CD8-positive, alpha-beta memory T cell (primary cell): Measurements from ENCODE around the gene RNF115. TPM values are rescaled to one million over a fixed set of nuclear protein-coding genes. Genes with fewer than 3 reads are reported as not detected.

Experiments used
- CTCF ChIA-PET: fragments of 350-600 bp; sonication (Branson Sonifier 250); formaldehyde crosslinking; loops from one replicate; lab custom pipeline; 2021; ENCODE audit warnings: antibody characterized with exemption; lab: Charles Lee
- POLR2A ChIA-PET: fragments of 350-600 bp; sonication (Branson Sonifier 250); formaldehyde crosslinking; loops from one replicate; lab custom pipeline; 2021; ENCODE audit warnings: antibody characterized with exemption; lab: Charles Lee
- DNase-seq, 5 donors: peaks; one replicate each; pipeline versions ENCODE4 v3.0.0 to v3.0.0-alpha.2; 2020 to 2022; ENCODE audit warnings: mixed read lengths in 1 of 5
- H3K27ac ChIP-seq: one replicate; pipeline ENCODE4 v1.7.0; 2013; ENCODE audit warnings: low read depth, mild to moderate bottlenecking, low read length, moderate library complexity
- H3K27me3 ChIP-seq: 2 replicates; pipeline ENCODE4 v1.7.0; 2013; ENCODE audit warnings: low read length, mild to moderate bottlenecking; ENCODE audit not compliant: insufficient read depth, poor library complexity, severe bottlenecking
- H3K36me3 ChIP-seq: 2 replicates; pipeline ENCODE4 v1.7.0; 2013; ENCODE audit warnings: mild to moderate bottlenecking, low read length, moderate library complexity; ENCODE audit not compliant: insufficient read depth
- H3K4me1 ChIP-seq: 2 replicates; pipeline ENCODE4 v1.7.0; 2013; ENCODE audit warnings: mild to moderate bottlenecking, low read length, moderate library complexity; ENCODE audit not compliant: insufficient read depth
- H3K4me3 ChIP-seq: 2 replicates; pipeline ENCODE4 v1.7.0; 2013; ENCODE audit warnings: mild to moderate bottlenecking, low read length
- H3K9me3 ChIP-seq: 2 replicates; pipeline ENCODE4 v1.7.0; 2013; ENCODE audit warnings: mild to moderate bottlenecking, low read length
- H3K27ac Mint-ChIP-seq, 8 donors: one replicate each; pipeline ENCODE4 v1.8.0; 2020 to 2021; ENCODE audit warnings: mixed read lengths in 8 of 8, mild to moderate bottlenecking in 6 of 8, inconsistent platforms in 3 of 8, moderate library complexity in 3 of 8
- H3K27me3 Mint-ChIP-seq, 2 donors: one replicate each; pipeline ENCODE4 v1.8.0; 2020 to 2021; ENCODE audit warnings: mixed read lengths in 2 of 2, mild to moderate bottlenecking in 1 of 2, moderate library complexity in 1 of 2
- H3K36me3 Mint-ChIP-seq, 3 donors: one replicate each; pipeline ENCODE4 v1.8.0; 2020 to 2021; ENCODE audit warnings: mixed read lengths in 3 of 3, inconsistent platforms in 1 of 3, mild to moderate bottlenecking in 1 of 3
- H3K4me1 Mint-ChIP-seq, 3 donors: one replicate each; pipeline ENCODE4 v1.8.0; 2020 to 2021; ENCODE audit warnings: mixed read lengths in 3 of 3, inconsistent platforms in 1 of 3, mild to moderate bottlenecking in 1 of 3
- H3K4me3 Mint-ChIP-seq, 7 donors: one replicate each; pipeline ENCODE4 v1.8.0; 2020 to 2021; ENCODE audit warnings: mixed read lengths in 7 of 7, mild to moderate bottlenecking in 6 of 7, moderate library complexity in 4 of 7, inconsistent platforms in 2 of 7
- H3K9me3 Mint-ChIP-seq, 5 donors: one replicate each; pipeline ENCODE4 v1.8.0; 2020 to 2022; ENCODE audit warnings: mixed read lengths in 5 of 5, mild to moderate bottlenecking in 3 of 5, moderate library complexity in 2 of 5, inconsistent platforms in 1 of 5
- polyA plus RNA-seq: library from polyadenylated mRNA; unstranded; fragments of 300-500 nt; fragmentation: Illumina TruSeq; gene quantifications from one replicate; pipeline ENCODE4 v1.2.3, GENCODE V29; 2021
- total RNA-seq, 2 experiments: library from RNA; stranded (reverse); gene quantifications; one replicate each; pipeline ENCODE4 v1.2.3, GENCODE V29; 2021

The RNF115 gene
- total and polyA plus RNA-seq, 3 experiments from 2014 or later = 9.1 to 17.8 (median 16.9) TPM

DNA sequence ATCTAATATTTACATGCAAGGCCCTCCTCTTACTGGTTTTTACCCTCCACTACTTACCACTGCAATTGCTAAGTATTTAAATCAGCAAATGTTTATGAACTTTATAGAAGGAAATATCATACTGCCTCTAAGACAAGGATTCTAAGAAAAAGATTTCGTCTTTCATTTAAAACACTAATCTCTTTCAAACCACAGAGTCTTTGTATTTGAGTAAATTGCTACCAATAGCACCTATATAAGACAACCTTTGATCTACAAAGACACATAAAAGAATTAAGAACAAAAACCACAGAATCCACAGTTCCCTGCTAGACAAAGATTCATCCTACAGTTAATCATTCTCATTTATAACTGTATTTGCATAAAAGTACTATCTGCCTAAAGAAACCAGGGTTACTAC, 37.6 kb downstream of the RNF115 start:
- no peak overlapping the region for H3K4me3 Mint-ChIP-seq
- H3K27me3 Mint-ChIP-seq = no peaks in the 10 kb centered on the region
- peak overlapping the region in 3 of 8 donors; percentile 5 to 50 (median 25) for H3K27ac Mint-ChIP-seq
- peaks cover 17% of the 10 kb centered on the region for H3K4me1 ChIP-seq
- H3K36me3 Mint-ChIP-seq = peaks cover 3 to 45% (median 14%) of the 10 kb centered on the region in 3 donors
- H3K27me3 ChIP-seq = no peaks in the 10 kb centered on the region
- no peaks in the 10 kb centered on the region for H3K9me3 ChIP-seq
- H3K4me3 ChIP-seq = no peak overlapping the region
- DNase-seq = no peak
- POLR2A ChIA-PET = no interaction called here
- H3K27ac ChIP-seq = no peak overlapping the region
- H3K4me1 Mint-ChIP-seq = peaks cover 20 to 31% (median 26%) of the 10 kb centered on the region in 3 donors
- no peaks in the 10 kb centered on the region for H3K36me3 ChIP-seq
- CTCF ChIA-PET = no interaction called here
- no peaks in the 10 kb centered on the region for H3K9me3 Mint-ChIP-seq

DNA sequence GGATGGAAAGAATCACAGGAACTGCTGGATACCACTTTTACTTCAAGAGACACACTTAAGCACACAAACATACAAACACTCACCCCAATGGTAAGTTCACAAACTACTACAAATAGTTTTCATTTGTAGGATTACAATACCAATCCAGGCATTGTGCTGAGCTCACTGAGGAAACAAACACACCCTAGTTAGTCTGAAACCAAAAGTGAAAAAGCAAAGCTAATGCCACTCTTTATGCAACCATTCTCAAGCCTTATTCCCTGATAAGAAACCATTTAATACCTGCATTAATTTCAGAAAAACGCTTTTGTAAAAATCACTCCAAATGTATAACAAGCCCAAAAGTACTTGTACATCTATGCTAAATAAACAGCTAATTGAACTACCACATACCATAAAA, 38.3 kb downstream of the RNF115 start:
- Mint-ChIP-seq H3K27me3 (no peaks in the 10 kb centered on the region), H3K36me3 (peaks cover 3 to 51% (median 20%) of the 10 kb centered on the region in 3 donors), H3K4me3 (no peak overlapping the region), H3K4me1 (peaks cover 20 to 31% (median 26%) of the 10 kb centered on the region in 3 donors), H3K9me3 (no peaks in the 10 kb centered on the region), H3K27ac (peak overlapping the region in 2 of 8 donors; percentile 3 to 25)
- Histone ChIP-seq H3K36me3 (no peaks in the 10 kb centered on the region), H3K27me3 (no peaks in the 10 kb centered on the region), H3K27ac (no peak overlapping the region), H3K9me3 (no peaks in the 10 kb centered on the region), H3K4me3 (no peak overlapping the region), H3K4me1 (peaks cover 17% of the 10 kb centered on the region)
- ChIA-PET POLR2A (no interaction called here), CTCF (no interaction called here)
- DNase-seq = no peak

DNA sequence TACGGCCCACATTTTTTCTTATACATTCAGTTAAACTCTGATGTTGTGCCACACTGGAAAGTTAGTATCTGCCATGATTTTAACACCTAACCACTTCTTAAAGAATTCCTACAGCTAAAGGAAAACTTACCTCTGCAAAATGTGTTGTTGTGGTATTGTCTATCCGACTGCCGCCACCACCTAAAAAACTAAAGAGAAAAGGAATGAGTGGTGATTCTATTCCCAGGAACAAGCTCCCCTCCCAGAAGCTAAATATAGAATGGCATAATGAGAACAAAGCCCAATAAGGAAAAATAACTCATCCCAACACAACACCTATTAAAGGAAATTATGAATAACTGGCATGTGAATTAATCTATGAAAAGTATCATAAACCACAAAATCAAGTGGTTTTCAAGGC, 39.5 kb downstream of the RNF115 start:
- Histone ChIP-seq H3K27ac (no peak overlapping the region), H3K9me3 (no peaks in the 10 kb centered on the region), H3K27me3 (no peaks in the 10 kb centered on the region), H3K4me3 (no peak overlapping the region), H3K4me1 (peaks cover 17% of the 10 kb centered on the region), H3K36me3 (no peaks in the 10 kb centered on the region)
- Mint-ChIP-seq H3K27me3 (no peaks in the 10 kb centered on the region), H3K4me3 (no peak overlapping the region), H3K27ac (no peak overlapping the region), H3K9me3 (no peaks in the 10 kb centered on the region), H3K4me1 (peaks cover 20 to 31% (median 26%) of the 10 kb centered on the region in 3 donors), H3K36me3 (peaks cover 3 to 54% (median 20%) of the 10 kb centered on the region in 3 donors)
- ChIA-PET POLR2A (interaction anchor here (0.6 kb wide), 1 partner anchor 14 kb away, joined by 5 read pairs; no protein-coding TSS in a partner anchor), CTCF (no interaction called here)
- no peak for DNase-seq

DNA sequence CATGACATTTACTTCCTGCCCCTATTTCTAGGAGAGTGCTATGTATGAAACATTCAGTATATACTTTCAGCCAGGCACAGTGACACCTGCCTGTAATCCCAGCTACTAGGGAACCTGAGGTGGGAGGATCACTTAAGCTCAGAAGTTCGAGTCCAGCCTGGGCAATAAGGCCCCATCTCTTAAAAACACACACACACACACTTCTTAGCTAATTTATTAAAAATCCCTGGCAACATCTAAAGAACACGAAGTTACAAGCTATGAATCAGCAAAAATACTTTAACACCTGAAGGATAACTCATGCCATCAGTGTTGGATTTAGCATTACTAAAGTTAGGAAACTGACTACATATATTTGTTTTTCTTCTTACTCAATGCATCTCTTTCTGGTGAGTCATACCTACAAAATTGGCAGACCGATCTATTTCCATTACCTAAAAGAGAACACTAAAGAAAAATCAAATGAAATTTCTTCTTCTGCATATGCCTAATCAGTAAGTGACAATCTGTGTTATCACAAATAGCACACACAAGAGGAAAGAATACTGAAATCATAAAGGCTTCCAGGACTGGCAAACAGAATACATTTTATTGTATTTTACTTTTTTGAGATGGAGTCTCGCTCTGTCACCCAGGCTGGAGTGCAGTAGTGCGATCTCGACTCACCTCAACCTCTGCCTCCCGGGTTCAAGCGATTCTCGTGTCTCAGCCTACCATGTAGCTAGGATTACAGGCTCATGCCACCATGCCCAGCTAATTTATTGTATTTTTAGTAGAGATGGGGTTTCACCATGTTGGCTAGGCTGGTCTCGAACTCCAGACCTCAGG, 41.4 kb downstream of the RNF115 start:
- H3K27ac ChIP-seq = no peak overlapping the region
- ChIA-PET CTCF (no interaction called here), POLR2A (no interaction called here)
- peaks cover 18 to 23% (median 20%) of the 10 kb centered on the region in 3 donors for H3K4me1 Mint-ChIP-seq
- H3K4me3 Mint-ChIP-seq = no peak overlapping the region
- H3K36me3 Mint-ChIP-seq = peaks cover 0 to 55% (median 13%) of the 10 kb centered on the region in 3 donors
- no peaks in the 10 kb centered on the region for H3K36me3 ChIP-seq
- no peaks in the 10 kb centered on the region for H3K27me3 ChIP-seq
- peaks cover 17% of the 10 kb centered on the region for H3K4me1 ChIP-seq
- no peak for DNase-seq
- no peaks in the 10 kb centered on the region for H3K9me3 Mint-ChIP-seq
- peak overlapping the region in 3 of 8 donors; percentile 9 to 24 (median 14) for H3K27ac Mint-ChIP-seq
- no peaks in the 10 kb centered on the region for H3K27me3 Mint-ChIP-seq
- no peak overlapping the region for H3K4me3 ChIP-seq
- no peaks in the 10 kb centered on the region for H3K9me3 ChIP-seq

DNA sequence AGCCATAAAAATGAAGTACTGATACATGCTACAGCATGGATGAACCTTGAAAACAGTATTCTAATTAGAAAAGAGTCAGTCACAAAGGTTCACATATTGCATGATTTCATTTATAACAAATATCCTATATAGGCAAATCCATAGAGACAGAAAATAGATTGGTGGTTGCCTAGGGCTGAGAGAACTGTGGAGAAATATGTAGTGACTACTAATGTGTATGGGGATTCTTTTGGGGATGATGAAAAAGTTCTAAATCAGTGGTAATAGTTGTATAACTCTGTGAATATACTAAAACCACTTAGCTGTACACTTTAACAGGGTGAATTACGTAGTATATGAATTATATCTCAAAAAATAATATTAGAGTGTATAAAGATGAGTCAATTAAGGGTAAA, 45.8 kb downstream of the RNF115 start:
- no peaks in the 10 kb centered on the region for H3K9me3 Mint-ChIP-seq
- H3K36me3 Mint-ChIP-seq = peaks cover 5 to 41% (median 13%) of the 10 kb centered on the region in 3 donors
- H3K36me3 ChIP-seq = no peaks in the 10 kb centered on the region
- no peaks in the 10 kb centered on the region for H3K9me3 ChIP-seq
- peaks cover 10 to 16% (median 12%) of the 10 kb centered on the region in 3 donors for H3K4me1 Mint-ChIP-seq
- no peaks in the 10 kb centered on the region for H3K27me3 ChIP-seq
- ChIA-PET POLR2A (no interaction called here), CTCF (no interaction called here)
- no peak for DNase-seq
- no peaks in the 10 kb centered on the region for H3K4me1 ChIP-seq
- H3K4me3 Mint-ChIP-seq = no peak overlapping the region
- H3K4me3 ChIP-seq = no peak overlapping the region
- no peak overlapping the region for H3K27ac ChIP-seq
- H3K27me3 Mint-ChIP-seq = no peaks in the 10 kb centered on the region
- peak overlapping the region in 1 of 8 donors; percentile 81 for H3K27ac Mint-ChIP-seq

DNA sequence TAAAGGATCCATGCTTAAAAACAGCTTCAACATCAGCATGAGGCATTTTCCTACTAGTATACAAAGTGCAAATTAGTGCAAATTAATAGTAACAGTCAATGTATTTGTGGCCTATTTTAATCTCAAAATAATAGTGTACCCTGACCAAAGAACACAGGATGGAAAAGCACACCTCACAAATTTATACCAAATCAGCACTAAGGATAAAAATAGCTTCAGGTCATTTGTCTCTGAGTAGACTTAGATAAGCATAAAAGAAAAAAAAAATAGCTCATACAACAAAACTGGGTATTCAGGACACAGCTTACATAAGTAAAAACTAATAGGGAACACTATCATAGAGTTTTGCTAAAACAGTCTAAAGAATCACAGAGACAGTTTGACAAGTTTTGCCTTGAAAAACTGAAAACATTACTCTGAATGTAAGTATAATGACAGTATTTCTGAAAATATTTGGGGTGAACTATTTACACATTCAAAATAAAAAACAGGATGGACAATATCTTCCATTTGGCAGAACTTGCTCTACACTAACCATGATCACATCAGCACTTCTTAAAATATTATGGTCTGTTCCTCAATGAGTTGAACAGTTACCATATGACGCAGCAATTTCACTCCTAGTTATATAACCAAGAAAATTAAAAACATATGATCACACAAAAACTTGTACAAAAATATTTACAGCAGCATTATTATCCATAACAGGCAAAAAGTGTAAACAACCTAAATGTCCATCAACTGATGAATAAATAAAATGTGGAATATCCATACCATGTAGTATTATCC, 46.3 kb downstream of the RNF115 start:
- H3K4me1 Mint-ChIP-seq = peaks cover 14 to 21% (median 17%) of the 10 kb centered on the region in 3 donors
- CTCF ChIA-PET = no interaction called here
- no peak overlapping the region for H3K27ac ChIP-seq
- no peaks in the 10 kb centered on the region for H3K36me3 ChIP-seq
- H3K27me3 Mint-ChIP-seq = no peaks in the 10 kb centered on the region
- no peaks in the 10 kb centered on the region for H3K9me3 ChIP-seq
- POLR2A ChIA-PET = no interaction called here
- H3K27ac Mint-ChIP-seq = peak overlapping the region in 2 of 8 donors; percentile 25 to 36
- no peaks in the 10 kb centered on the region for H3K4me1 ChIP-seq
- H3K4me3 Mint-ChIP-seq = no peak overlapping the region
- H3K36me3 Mint-ChIP-seq = peaks cover 5 to 43% (median 17%) of the 10 kb centered on the region in 3 donors
- no peak overlapping the region for H3K4me3 ChIP-seq
- no peaks in the 10 kb centered on the region for H3K27me3 ChIP-seq
- no peak for DNase-seq
- no peaks in the 10 kb centered on the region for H3K9me3 Mint-ChIP-seq

DNA sequence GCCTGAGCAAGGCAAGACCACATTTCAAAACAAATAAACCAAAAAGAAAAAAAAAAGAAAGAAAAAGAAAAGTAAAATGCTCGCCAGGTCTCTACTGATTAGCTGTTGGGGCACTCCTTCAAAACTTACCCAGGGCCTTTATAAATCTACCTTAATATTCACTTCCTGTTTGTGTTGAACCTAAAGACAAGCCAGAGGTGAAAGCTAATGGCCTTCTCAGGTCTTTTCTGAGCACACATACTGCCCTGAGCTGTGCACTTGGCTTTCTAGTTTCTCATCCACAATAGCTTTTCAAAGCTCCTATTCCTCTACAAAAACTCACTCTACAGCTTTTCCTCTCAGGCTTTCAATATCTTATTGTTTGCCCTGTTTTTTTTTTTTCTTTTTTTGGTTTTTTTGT, 50.5 kb downstream of the RNF115 start:
- Histone ChIP-seq H3K27me3 (no peaks in the 10 kb centered on the region), H3K4me3 (no peak overlapping the region), H3K9me3 (no peaks in the 10 kb centered on the region), H3K27ac (no peak overlapping the region), H3K4me1 (no peaks in the 10 kb centered on the region), H3K36me3 (peaks cover 7% of the 10 kb centered on the region)
- CTCF ChIA-PET = interaction anchor here (1.2 kb wide), 1 partner anchor 72 kb away, joined by 3 read pairs; the partner anchor contains the start of gene NUDT17
- Mint-ChIP-seq H3K36me3 (peaks cover 5 to 56% (median 14%) of the 10 kb centered on the region in 3 donors), H3K27ac (peak overlapping the region; percentile 0 to 89 (median 66)), H3K27me3 (no peaks in the 10 kb centered on the region), H3K9me3 (no peaks in the 10 kb centered on the region), H3K4me1 (peaks cover 17 to 21% (median 20%) of the 10 kb centered on the region in 3 donors), H3K4me3 (no peak overlapping the region)
- POLR2A ChIA-PET = no interaction called here
- DNase-seq = no peak

DNA sequence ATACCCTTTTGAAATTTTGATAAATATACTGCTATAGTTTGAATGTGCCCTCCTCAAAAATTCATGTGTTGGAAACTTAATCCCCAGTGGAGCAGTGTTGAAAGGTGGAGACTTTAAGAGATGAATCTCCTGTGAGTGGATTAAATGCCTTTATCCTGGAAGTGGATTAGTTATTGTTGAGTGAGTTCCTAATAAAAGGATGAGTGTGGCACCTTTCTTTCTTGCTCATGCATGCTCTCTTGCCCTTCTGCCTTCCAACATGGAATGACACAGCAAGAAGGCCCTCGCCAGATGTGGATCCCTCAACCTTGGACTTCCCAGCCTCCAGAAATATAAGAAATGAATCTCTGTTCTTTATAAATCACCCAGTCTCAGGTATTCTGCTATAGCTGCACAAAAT, 52.8 kb downstream of the RNF115 start:
- Mint-ChIP-seq H3K4me3 (no peak overlapping the region), H3K27me3 (no peaks in the 10 kb centered on the region), H3K4me1 (peaks cover 17 to 21% (median 20%) of the 10 kb centered on the region in 3 donors), H3K27ac (peak overlapping the region in 1 of 8 donors; percentile 43), H3K36me3 (peaks cover 5 to 58% (median 14%) of the 10 kb centered on the region in 3 donors), H3K9me3 (no peaks in the 10 kb centered on the region)
- Histone ChIP-seq H3K27ac (no peak overlapping the region), H3K4me1 (no peaks in the 10 kb centered on the region), H3K9me3 (no peaks in the 10 kb centered on the region), H3K36me3 (peaks cover 7% of the 10 kb centered on the region), H3K4me3 (no peak overlapping the region), H3K27me3 (no peaks in the 10 kb centered on the region)
- POLR2A ChIA-PET = no interaction called here
- no peak for DNase-seq
- CTCF ChIA-PET = no interaction called here
